NCI-H446 treated with DMSO at 0.1 percent for 48 hours (cell line): ENCODE results near the gene FANCC.
A peak's percentile ranks its signal among the peaks of the same experiment; 100 is the strongest.

Source experiments
- DNase-seq: peaks from one replicate; lab custom pipeline; 2025; lab: John Stamatoyannopoulos, UW

FANCC gene

GRCh38 chr9:95143591-95144561 is 173.6 kb downstream of the FANCC start:
- no peak for DNase-seq

GRCh38 chr9:95142728-95143127 is 174.8 kb downstream of the FANCC start:
- DNase-seq = no peak

DNA sequence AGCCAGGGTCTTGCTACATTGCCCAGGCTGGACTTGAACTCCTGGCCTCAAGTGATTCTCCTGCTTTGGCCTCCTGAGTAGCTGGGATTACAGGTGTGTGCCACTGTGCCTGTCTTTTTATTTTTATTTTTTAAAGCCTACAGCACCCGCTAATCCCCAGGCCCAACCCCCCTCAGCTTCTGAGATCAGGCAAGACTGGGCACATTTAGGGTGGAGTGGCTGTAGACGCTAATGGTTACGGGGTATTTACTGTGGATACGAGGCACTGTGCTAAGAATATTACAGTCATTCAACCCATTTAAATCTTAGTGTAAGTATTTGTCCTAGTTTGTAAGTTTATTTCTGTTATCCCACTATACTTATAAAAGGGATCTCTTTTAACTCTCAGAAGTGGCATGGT is 175.2 kb downstream of the FANCC start:
- DNase-seq = no peak

GRCh38 chr9:95140821-95141220 is 176.7 kb downstream of the FANCC start:
- DNase-seq = no peak

GRCh38 chr9:95139126-95139525 is 178.4 kb downstream of the FANCC start:
- no peak for DNase-seq

DNA sequence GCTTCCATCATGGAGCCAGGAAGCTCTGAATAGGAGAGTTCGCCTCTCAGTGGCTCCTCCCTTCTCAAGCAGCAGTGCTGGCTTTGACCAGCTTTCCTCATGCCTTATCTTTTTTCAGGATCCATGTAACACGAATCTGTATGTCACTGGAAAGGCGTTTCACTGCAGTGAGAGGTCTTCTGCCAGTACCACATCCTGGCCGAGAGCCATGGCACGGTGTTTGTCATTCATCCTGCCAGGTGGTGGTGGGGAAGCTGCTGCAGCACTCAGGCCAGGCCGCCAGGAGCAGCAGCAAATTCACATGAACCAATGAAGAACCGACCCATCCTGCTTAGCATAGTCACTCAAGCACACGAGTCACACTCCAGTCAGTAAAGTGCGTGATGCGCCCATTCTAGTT is 179.0 kb downstream of the FANCC start:
- DNase-seq = peak; percentile 48

GRCh38 chr9:95137587-95138145 is 179.8 kb downstream of the FANCC start:
- DNase-seq = no peak

- DNase-seq = no peak
These were observed 181.8 kb downstream of the FANCC start for GRCh38 chr9:95135756-95136155.

- DNase-seq = no peak
These were observed 183.0 kb downstream of the FANCC start for GRCh38 chr9:95134457-95134881.

DNA sequence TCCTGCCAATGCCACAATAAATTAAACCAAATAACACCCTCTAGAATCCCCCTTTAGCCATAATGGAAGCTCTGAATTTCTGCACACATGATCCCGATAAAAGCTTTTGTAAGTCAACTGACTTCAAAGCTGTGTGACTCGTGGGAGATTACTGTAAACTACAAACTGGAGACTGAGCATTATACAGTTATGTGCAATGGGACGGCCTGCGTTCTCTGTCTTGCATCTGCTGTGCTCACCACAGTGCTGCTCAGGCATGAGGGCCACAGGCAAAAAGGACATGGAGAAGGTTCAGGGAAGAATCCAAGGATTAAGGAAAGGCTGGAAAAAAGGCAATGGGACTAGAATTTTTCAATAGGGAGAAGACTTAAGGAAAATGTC is 184.2 kb downstream of the FANCC start:
- no peak for DNase-seq

GRCh38 chr9:95132366-95133324 is 184.9 kb downstream of the FANCC start:
- no peak for DNase-seq

DNA sequence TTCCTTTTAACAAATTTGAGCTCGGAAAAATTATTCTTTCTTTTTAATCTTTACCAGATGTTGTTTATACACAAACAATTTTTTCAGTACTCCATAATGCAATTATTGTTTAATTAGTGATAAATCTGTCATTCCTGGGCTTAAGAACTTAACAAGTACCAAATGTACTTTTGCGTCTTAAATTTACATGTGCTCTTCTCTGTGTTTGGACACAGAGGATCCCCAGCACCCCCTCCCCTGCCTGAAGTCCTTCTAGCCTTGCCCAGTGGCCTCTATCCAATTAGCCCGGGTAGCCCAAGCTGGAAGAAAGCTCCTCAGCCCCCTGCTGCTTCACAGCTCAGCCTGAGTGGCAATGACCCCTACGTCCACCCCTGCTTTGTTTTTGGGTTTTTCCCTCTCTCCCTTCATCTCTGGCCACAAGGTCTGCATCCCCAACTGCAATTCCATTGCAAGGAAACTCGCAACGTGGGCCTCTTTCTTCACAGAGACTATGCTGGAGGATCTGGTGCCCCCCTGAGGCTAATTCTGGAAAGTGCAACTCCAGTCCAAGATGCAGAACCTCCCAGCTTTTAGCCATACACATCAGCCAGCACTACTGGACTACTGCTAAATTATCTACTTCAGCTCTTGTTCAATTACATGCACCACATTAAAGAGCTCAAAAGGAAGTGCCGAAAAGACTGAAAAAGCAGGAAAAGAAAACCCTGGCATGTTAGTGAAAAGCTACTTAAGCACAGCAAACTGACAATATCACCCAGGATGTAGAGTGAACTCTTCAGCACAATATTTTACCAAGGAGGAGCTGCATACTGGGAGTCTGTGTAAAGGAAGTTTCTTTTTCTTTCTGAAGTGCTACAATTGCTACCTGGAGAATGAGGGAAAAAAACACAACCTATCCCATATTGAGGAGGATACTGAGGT is 186.2 kb downstream of the FANCC start:
- DNase-seq = no peak

DNA sequence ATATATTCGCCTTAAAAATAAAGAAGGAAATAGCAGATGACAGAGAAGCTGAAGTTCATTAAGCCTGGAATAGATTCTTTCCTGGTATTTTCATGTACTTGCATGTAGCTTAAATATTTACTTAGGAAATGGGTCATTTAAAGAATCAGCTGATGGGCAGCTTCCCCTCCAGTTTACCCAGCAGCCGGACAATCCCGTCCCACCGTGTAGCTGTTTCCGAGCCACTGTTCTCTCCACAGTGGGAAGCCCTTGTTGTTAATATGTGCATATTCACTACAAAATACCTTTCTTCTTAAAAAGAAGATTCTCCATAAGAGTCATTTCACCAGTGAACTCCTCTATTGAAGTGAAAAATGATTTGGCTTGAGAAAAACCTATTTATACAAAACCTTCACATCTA is 187.0 kb downstream of the FANCC start:
- DNase-seq = no peak

DNA sequence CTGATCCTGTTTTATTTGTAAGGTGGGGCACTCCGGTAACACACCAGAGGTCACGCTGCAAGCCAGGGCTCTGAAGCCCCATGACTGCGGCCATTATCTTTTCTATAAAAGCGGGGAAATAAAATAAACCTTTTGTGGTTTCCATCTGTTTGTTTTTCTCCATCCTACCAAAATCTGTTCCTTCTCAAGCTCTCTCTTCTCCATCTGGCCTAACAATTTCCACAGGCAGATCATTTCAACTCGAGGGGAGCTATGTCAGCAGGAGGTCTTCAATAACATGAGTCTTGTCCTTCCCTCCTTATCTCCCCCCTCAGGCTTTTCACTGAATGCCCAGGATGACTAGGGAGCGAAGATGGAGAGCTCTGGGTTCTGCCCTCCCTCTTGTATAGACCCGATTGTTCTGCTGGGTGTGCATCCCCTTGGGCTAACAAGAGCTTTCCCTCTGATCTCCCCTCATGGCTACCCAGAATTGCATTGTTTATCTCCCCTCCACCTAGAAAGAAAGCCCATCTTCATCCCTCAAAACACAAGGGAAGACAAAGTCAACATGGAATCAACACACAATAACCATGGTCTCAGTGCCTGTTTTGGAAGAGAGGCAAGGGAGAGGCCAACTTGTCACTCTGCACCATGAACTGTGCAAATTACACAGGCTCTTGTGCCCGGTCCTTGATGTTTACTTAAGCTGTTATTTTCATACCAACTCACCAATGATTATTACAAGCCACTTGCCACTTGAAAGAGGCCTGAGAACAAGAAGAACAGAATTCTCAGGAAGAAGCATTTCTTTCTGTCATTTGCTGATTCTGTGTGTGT is 187.8 kb downstream of the FANCC start:
- no peak for DNase-seq

DNA sequence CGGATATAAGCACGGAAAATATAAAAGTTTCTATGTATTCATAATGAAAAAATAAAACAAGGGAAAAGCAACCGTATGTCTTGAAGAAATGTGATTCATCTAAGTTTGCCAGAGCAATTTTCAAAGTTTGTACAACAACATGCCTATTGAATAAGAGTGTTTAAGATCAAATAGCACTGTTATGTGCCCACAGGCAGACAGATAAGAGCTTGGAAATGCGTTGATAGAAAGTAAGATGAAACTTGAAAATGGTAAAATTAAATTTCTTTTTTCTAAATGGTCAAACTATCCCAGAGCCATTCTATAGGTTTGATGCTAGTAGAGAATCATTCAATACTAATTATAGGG is 189.4 kb downstream of the FANCC start:
- no peak for DNase-seq

GRCh38 chr9:95127249-95128176 is 190.0 kb downstream of the FANCC start:
- no peak for DNase-seq

GRCh38 chr9:95126739-95127138 is 190.8 kb downstream of the FANCC start:
- no peak for DNase-seq

DNA sequence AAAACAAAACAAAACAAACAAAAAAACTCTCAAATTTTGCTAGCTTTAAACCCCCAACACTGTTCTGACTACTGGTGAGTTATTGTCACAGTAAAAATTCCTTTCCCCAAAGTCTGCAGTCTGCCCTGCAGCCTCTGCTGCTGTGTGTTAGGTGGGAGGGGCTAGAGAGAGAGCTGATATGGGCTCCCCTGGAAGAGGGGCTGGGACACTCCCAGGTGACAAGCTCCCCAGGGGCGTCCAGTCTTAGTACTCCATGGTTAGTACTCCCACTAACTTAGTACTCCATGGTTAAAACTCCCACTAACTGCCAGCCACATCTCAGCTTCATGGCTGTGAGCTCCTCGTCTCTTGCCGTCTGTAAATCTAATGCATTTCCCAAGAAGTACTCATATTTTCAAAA is 191.9 kb downstream of the FANCC start:
- DNase-seq = no peak

DNA sequence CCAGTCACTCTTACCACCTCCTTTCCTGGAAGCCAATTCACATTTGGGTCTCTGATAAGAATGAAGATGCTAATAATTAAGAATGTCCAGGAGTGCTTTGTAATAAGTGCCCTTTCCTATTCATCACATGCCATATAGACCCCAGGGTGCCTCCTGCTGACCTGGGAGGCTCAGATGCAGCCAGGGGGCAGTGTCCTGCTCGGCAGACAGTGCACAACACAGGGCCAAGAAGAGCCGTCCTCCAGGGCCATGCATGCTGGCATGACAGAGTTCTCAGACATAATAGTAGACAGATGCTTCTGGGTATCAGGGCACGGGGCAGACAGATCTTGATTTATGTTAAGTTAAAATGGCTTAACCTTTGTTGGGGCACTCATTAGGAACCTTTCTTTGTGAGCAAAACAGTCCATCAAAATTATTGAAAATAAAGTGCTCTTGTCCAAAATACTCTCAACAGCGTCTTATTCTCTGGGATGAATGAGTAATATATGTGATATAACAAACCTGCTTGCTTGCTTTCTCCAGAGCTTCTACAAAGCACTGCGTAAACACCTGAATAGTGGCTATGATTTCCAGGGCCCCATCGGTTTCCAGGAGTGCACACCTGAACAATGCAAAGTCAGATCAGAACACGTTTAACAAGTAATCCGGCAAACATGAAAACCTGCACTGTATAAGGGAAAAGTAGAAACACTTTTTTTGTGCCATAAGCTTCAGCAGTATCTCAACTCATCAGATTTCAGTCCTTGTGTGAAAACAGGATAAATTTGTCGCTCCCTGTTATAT is 192.7 kb downstream of the FANCC start:
- no peak for DNase-seq
